K562 (cell line): ENCODE data around the gene NPR1. TPM values are rescaled to one million over a fixed set of nuclear protein-coding genes. Genes with fewer than 3 reads are reported as not detected.

Source experiments
- CCAR2 ChIP-seq: fragments of 200-400 bp; formaldehyde crosslinking; IDR thresholded peaks from 2 replicates; pipeline ENCODE4 v1.6.1; 2017; ENCODE audit warnings: mild to moderate bottlenecking, low read depth, low read length
- KDM5B ChIP-seq: fragments of 200-600 bp; sonication (generic); IDR thresholded peaks from 2 replicates; pipeline ENCODE4 v1.6.1; 2012; ENCODE audit warnings: low read depth, mild to moderate bottlenecking, moderate library complexity, low read length, control low read depth, inconsistent platforms; ENCODE audit not compliant: insufficient replicate concordance
- MAFG ChIP-seq: fragments of 450-650 bp; conservative IDR thresholded peaks from 2 replicates; pipeline ENCODE4 v1.6.1; 2016; ENCODE audit warnings: missing genetic modification characterization, missing compliant biosample characterization
- NCOR1 ChIP-seq: fragments of 450-650 bp; IDR thresholded peaks from 2 replicates; pipeline ENCODE4 v1.6.1; 2016; ENCODE audit warnings: mild to moderate bottlenecking, moderate library complexity
- NR2F6 ChIP-seq: fragments of 450-650 bp; formaldehyde crosslinking; IDR thresholded peaks from 2 replicates; pipeline ENCODE4 v1.4.0; 2020; ENCODE audit warnings: mild to moderate bottlenecking
- PHB2 ChIP-seq: fragments of 450-650 bp; IDR thresholded peaks from 2 replicates; pipeline ENCODE4 v1.6.1; 2017; ENCODE audit warnings: low read depth
- POLR3G ChIP-seq: IDR thresholded peaks from 2 replicates; pipeline ENCODE4 v1.6.1; 2011; ENCODE audit not compliant: insufficient read length, insufficient replicate concordance; ENCODE audit errors: extremely low read depth
- SIRT6 ChIP-seq: IDR thresholded peaks from one replicate; pipeline ENCODE4 v1.6.1; 2012; ENCODE audit warnings: low read depth, mild to moderate bottlenecking, control low read depth, inconsistent platforms, low read length, moderate library complexity
- SREBF1 ChIP-seq: fragments of 150-350 bp; IDR thresholded peaks from 2 replicates; pipeline ENCODE4 v1.6.1; 2014; ENCODE audit warnings: antibody characterized with exemption, low read depth, low read length, borderline replicate concordance
- TEAD4 ChIP-seq, 2 experiments: sonication (generic) in 1 of 2; formaldehyde crosslinking in 1 of 2; IDR thresholded peaks; 2 replicates each; pipeline versions ENCODE4 v1.6.1 to v1.8.0; 2012 to 2022; ENCODE audit warnings: borderline replicate concordance in 1 of 2, inconsistent platforms in 1 of 2, low read length in 1 of 2, mild to moderate bottlenecking in 1 of 2, missing genetic modification reagents in 1 of 2
- ZNF3 ChIP-seq: fragments of 250-450 bp; sonication (Bioruptor Pico); IDR thresholded peaks from 2 replicates; pipeline ENCODE4 v1.5.0; 2021; ENCODE audit warnings: mild to moderate bottlenecking, moderate library complexity
- ZNF354B ChIP-seq: fragments of 250-450 bp; sonication (Bioruptor Pico); IDR thresholded peaks from 2 replicates; pipeline ENCODE4 v1.4.0; 2020
- ZNF76 ChIP-seq: fragments of 250-450 bp; sonication (Bioruptor Pico); IDR thresholded peaks from 2 replicates; pipeline ENCODE4 v1.4.0; 2020; ENCODE audit warnings: mild to moderate bottlenecking, moderate library complexity, borderline replicate concordance
- ZNF79 ChIP-seq: fragments of 250-450 bp; sonication (Bioruptor Pico); IDR thresholded peaks from 2 replicates; pipeline ENCODE4 v1.4.0; 2020; ENCODE audit warnings: low read depth, mild to moderate bottlenecking, moderate library complexity
- polyA plus RNA-seq, 8 experiments: library from polyadenylated mRNA; depleted of rRNA in 4 of 8; stranded (reverse) in 5 of 8; unstranded in 3 of 8; fragments of >200 nt; fragmentation: Nextera tagmentation in 2 of 8; fragmentation: Illumina TruSeq in 1 of 8; extraction: Ambion mirVana in 2 of 8; extraction: Trizol in 1 of 8; gene quantifications; 2 replicates each; pipeline versions ENCODE4 v1.2.1 to v1.2.3, GENCODE V29; 2011 to 2014; ENCODE audit warnings: inconsistent platforms in 1 of 8, missing spikeins in 1 of 8
- total RNA-seq, 7 experiments: library from RNA; depleted of rRNA in 6 of 7; stranded (reverse); fragments of >200 nt in 6 of 7; fragmentation: Illumina TruSeq in 2 of 7; extraction: Trizol in 2 of 7; gene quantifications; 2 replicates each; pipeline versions ENCODE4 v1.2.1 to v1.2.3, GENCODE V29; 2011 to 2021; ENCODE audit warnings: low replicate concordance in 1 of 7
- TF ChIP-seq, protein P1 (sequence below), 2 experiments: fragments of 150-350 bp in 1 of 2; IDR thresholded peaks; 2 replicates each; pipeline ENCODE4 v1.6.1; 2012 to 2016; ENCODE audit warnings: low read depth in 2 of 2, low read length in 2 of 2, mild to moderate bottlenecking in 1 of 2, moderate library complexity in 1 of 2
- TF ChIP-seq, protein P2 (sequence below), 2 experiments: fragments of 450-650 bp; IDR thresholded peaks; 2 replicates each; pipeline ENCODE4 v1.6.1; 2018; ENCODE audit warnings: mild to moderate bottlenecking in 2 of 2, low read depth in 1 of 2; ENCODE audit not compliant: partially characterized antibody in 2 of 2
- TF ChIP-seq, protein P3 (sequence below): sonication (generic); formaldehyde crosslinking; IDR thresholded peaks from 2 replicates; pipeline ENCODE4 v1.8.0; 2022; ENCODE audit warnings: mild to moderate bottlenecking, missing genetic modification reagents, borderline replicate concordance

NPR1 gene
- total and polyA plus RNA-seq, 9 of the 15 experiments (the other 6 are each of a cell fraction or from before 2014, with no cell fraction given): 0.05 to 0.16 (median 0.06) TPM; not detected in 6

GRCh38 chr1:153670859-153671627 lies 7.4 kb upstream of the NPR1 start, which contains the start of gene ILF2 (continued):
- TF ChIP-seq, protein P1, sequence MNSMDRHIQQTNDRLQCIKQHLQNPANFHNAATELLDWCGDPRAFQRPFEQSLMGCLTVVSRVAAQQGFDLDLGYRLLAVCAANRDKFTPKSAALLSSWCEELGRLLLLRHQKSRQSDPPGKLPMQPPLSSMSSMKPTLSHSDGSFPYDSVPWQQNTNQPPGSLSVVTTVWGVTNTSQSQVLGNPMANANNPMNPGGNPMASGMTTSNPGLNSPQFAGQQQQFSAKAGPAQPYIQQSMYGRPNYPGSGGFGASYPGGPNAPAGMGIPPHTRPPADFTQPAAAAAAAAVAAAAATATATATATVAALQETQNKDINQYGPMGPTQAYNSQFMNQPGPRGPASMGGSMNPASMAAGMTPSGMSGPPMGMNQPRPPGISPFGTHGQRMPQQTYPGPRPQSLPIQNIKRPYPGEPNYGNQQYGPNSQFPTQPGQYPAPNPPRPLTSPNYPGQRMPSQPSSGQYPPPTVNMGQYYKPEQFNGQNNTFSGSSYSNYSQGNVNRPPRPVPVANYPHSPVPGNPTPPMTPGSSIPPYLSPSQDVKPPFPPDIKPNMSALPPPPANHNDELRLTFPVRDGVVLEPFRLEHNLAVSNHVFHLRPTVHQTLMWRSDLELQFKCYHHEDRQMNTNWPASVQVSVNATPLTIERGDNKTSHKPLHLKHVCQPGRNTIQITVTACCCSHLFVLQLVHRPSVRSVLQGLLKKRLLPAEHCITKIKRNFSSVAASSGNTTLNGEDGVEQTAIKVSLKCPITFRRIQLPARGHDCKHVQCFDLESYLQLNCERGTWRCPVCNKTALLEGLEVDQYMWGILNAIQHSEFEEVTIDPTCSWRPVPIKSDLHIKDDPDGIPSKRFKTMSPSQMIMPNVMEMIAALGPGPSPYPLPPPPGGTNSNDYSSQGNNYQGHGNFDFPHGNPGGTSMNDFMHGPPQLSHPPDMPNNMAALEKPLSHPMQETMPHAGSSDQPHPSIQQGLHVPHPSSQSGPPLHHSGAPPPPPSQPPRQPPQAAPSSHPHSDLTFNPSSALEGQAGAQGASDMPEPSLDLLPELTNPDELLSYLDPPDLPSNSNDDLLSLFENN (IDR thresholded peaks at IDR 0.05; ENCODE audit: low read depth in 2 of 2, low read length in 2 of 2): 0 out of 4 replicates have a peak, but pooled peaks of 1 of the 2 experiments have one; percentile 11
- TF ChIP-seq, protein P2, sequence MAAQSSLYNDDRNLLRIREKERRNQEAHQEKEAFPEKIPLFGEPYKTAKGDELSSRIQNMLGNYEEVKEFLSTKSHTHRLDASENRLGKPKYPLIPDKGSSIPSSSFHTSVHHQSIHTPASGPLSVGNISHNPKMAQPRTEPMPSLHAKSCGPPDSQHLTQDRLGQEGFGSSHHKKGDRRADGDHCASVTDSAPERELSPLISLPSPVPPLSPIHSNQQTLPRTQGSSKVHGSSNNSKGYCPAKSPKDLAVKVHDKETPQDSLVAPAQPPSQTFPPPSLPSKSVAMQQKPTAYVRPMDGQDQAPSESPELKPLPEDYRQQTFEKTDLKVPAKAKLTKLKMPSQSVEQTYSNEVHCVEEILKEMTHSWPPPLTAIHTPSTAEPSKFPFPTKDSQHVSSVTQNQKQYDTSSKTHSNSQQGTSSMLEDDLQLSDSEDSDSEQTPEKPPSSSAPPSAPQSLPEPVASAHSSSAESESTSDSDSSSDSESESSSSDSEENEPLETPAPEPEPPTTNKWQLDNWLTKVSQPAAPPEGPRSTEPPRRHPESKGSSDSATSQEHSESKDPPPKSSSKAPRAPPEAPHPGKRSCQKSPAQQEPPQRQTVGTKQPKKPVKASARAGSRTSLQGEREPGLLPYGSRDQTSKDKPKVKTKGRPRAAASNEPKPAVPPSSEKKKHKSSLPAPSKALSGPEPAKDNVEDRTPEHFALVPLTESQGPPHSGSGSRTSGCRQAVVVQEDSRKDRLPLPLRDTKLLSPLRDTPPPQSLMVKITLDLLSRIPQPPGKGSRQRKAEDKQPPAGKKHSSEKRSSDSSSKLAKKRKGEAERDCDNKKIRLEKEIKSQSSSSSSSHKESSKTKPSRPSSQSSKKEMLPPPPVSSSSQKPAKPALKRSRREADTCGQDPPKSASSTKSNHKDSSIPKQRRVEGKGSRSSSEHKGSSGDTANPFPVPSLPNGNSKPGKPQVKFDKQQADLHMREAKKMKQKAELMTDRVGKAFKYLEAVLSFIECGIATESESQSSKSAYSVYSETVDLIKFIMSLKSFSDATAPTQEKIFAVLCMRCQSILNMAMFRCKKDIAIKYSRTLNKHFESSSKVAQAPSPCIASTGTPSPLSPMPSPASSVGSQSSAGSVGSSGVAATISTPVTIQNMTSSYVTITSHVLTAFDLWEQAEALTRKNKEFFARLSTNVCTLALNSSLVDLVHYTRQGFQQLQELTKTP (IDR thresholded peaks at IDR 0.05; ENCODE audit: low read depth in 1 of 2, partially characterized antibody in 2 of 2): no peak
- TF ChIP-seq POLR3G (peak; percentile 99), ZNF79 (CRISPR knock-in tag) (no peak), TEAD4 (IDR thresholded peaks at IDR 0.05; ENCODE audit: low read length) (peak; percentile 85), TEAD4 (CRISPR knock-in tag; IDR thresholded peaks at IDR 0.05; ENCODE audit: borderline replicate concordance) (no peak), NR2F6 (CRISPR knock-in tag) (0 out of 2 replicates have a peak, but pooled peaks have one; percentile 64), ZNF76 (CRISPR knock-in tag) (no peak), MAFG (no peak), ZNF3 (no peak), CCAR2 (no peak), PHB2 (no peak), KDM5B (peak; percentile 68), NCOR1 (0 out of 2 replicates have a peak, but pooled peaks have one; percentile 9), SREBF1 (0 out of 2 replicates have a peak, but pooled peaks have one; percentile 58), ZNF354B (CRISPR knock-in tag) (no peak), SIRT6 (no peak)
- TF ChIP-seq, protein P3, sequence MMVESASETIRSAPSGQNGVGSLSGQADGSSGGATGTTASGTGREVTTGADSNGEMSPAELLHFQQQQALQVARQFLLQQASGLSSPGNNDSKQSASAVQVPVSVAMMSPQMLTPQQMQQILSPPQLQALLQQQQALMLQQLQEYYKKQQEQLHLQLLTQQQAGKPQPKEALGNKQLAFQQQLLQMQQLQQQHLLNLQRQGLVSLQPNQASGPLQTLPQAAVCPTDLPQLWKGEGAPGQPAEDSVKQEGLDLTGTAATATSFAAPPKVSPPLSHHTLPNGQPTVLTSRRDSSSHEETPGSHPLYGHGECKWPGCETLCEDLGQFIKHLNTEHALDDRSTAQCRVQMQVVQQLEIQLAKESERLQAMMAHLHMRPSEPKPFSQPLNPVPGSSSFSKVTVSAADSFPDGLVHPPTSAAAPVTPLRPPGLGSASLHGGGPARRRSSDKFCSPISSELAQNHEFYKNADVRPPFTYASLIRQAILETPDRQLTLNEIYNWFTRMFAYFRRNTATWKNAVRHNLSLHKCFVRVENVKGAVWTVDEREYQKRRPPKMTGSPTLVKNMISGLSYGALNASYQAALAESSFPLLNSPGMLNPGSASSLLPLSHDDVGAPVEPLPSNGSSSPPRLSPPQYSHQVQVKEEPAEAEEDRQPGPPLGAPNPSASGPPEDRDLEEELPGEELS (CRISPR knock-in tag): 0 out of 2 replicates have a peak, but pooled peaks have one; percentile 33
